Head of caudate nucleus (tissue), 42 donors: ENCODE data around the gene UPK2.

Source experiments
- DNase-seq, 42 donors: peaks; one replicate each; pipeline versions ENCODE4 v3.0.0 to v3.0.0-alpha.2; 2020 to 2021; ENCODE audit warnings: mixed read lengths in 7 of 42
- intact Hi-C: fragments of 100-400 bp; cut with DNase I; formaldehyde crosslinking; loops from one replicate; pipeline ENCODE4 v1.15.0; 2022

The UPK2 gene

DNA sequence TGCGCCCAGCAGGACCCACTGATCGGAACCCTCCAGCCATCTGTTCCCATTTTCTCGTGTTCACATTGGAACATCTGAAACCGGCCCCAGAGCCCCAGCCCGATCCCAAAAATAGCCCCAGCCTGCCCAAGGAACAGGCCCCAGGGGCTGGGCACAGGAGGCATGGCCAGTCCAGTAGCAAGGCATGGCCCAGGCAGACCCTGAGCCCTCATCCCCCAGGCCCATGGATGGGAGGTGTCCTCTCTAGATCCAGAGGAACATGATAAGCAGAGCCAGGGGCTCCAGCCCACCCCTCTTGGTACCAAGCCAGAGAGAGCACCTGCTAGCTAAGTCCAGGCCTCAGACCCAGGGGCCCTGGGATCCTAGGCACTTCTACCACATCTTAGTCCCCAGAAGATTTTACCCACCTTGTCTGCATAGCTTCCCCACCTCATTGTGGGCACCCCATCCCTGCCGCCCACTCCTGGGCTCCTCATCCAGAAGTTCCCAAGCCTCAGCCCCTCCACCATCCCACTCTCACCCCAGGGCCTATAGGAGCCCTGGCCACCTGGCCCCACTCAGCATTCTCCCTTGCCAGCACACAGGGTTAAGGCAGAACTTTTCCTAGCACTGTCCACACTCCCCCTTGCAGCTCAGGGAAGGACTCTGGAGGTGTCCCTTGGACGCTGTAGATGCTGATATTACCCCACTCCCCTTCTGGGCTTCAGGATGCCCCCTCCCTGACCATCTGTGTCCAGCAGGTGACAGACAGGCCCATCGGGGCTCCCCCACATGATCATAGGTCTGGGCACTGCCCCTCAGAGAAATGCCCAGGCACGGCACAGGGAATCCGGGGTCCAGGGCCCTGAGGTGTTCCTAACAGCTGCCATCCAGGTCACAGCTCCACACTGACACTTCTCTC, 39.9 kb upstream of the UPK2 start:
- intact Hi-C loops: no loop called here

DNA sequence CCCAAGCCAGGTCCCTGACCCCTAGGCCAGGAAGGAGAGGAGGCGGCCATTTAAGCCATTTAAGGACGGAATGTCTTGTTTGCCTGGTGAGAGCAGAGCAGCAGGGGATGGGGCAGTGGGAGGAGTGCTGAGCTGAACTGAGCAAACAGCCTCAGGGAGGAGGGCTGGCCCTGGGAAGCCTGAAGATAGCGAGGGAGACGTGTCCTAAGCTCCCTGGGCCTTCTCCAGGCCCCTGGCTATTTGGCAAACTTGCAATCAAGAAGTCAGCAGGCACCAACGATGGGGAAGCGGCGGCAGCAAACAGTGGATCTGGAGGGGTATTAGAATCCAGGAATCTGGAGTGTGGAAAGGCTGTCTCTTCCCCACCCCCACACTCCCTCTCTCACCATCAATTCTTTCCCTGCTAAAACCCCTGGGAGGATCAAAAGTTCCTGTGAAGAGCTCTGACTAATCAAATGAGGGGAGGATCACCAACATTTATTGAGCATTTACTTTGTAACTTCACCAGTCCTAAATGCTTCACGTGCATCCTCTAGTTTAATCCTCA, 39.2 kb upstream of the UPK2 start:
- intact Hi-C loops: no loop called here
- peak in 3 of 42 donors; percentile 44 to 57 (median 50) for DNase-seq

More for the DNA sequence above, 39.9 kb upstream of the UPK2 start:
- no peak for DNase-seq

DNA sequence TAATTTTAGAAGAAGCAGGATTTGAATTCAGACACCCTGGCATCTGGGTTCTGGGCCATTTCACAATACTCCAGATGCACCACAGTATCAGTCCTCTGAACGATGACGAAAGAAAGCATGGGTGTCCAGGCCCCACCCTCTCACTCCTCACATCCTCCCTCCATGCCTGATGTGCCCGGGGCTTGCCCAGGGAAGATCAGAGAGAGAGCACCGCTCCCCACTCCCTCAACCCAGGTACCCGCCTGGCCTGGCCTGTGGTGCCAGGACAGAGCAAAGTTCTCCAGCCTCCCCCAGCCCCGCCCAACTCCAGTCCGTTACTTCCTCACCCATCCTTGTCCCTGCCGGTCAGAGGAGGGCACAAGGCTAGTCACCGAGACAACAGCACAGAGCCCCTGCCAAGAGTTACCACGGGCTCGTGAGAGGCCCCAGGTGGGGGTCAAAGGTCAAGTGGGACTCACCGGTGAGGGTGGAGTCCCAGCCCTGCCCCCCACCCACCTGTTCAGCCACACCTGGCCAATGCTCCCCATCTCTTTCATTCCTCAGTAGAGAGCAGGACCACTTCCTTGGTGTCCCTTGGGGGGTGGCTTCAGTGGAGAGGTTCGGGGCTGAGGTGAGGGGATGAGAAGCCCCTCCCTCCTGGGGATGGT, 38.5 kb upstream of the UPK2 start:
- intact Hi-C loops: no loop called here
- peak in 5 of 42 donors; percentile 27 to 54 (median 41) for DNase-seq

DNA sequence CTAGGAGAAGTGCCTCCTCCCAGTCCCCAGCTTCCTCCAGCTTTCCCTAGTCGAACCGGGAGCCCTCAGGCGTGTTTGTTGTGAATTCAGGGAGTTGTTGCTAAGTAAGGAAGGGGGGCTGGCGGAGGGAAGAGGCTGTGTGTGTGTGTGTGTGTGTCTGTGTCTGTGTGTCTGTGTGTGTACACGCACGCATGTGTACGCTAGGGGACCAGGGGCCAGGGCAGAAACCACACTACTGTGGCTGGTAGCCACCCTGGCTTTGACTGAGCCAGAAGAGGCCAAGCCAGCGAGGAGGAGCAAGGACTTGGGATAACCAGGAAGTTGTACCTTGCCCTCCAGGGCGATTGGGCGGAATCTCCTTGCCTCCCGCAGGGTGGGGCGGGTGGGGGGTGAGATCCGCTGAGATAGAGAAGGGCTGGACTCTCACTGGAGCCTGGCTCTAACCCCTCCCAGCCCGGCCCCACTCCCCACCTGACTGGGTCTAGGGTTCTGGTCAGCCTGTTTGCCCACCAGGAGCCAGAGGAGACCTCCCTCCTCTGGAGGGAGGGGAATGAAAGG, 37.9 kb upstream of the UPK2 start:
- intact Hi-C loops: no loop called here
- DNase-seq: no peak

DNA sequence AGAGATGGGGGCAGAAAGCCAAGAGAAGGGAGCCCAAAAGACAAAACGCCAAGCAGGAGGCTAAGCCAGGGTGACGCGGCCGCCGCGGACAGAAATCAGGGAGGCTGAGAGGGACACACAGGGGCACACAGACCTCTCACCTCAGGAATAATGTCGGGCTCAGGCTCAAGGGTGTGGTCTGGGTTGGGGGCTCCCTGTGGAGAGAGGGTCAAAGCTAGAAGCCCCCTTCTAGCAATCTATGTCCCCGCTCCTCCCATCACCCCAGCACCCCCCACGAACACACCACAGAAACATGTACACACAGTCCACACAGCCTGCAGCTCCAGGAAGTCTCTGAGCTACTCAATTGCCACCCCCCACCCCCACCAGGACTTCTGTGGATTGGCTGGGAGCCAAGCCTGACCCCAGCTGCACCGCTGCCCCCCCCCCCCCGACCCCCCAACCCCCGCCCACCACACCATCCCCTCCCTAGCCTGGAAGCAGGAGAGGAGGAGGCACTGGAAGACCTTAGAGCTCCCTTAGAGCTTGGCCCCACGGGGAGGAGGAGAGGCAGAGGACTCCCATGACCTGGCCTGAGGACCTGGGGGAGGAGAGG, 37.3 kb upstream of the UPK2 start:
- intact Hi-C loops: no loop called here
- peak in 1 of 42 donors; percentile 11 for DNase-seq

DNA sequence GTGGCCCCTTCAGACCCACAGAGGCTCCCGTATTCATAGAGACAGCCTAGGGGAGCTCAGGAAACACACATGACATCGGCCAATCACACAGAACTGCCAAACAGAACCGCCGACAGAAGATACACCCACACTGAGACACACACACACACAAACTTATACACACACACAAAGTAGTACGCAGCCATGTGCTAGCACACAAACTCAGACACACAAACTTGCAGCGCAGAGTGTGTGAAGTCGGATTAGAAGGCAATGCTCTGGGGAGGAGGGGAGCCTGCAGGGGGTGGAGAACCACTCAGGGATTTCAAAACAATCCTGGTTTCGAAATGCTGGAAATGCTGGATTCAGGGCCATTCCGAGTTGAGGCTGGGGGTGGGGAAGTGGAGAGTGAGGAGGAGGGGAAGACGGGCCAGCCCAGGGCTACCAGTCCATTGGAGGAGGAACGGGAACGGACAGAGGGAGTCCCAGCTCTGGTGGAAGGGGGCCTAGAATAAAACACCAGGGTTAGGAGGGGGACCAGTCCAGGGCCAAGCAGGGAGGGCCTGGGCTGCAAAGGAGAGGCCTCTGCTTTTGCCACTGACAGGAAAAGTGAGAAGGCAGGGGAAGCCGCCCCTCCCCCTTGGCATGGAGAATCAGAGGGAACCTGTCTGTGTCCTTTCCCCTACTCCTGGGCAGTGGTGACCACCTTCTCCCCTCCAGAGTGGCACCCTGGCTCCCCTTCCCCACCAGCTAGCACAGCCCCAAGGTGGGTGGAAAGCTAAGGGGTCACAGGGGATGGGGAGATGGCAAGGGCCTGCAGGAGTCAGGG, 34.8 kb upstream of the UPK2 start:
- DNase-seq: peak in 8 of 42 donors; percentile 23 to 67 (median 42)
- intact Hi-C loops: no loop called here

DNA sequence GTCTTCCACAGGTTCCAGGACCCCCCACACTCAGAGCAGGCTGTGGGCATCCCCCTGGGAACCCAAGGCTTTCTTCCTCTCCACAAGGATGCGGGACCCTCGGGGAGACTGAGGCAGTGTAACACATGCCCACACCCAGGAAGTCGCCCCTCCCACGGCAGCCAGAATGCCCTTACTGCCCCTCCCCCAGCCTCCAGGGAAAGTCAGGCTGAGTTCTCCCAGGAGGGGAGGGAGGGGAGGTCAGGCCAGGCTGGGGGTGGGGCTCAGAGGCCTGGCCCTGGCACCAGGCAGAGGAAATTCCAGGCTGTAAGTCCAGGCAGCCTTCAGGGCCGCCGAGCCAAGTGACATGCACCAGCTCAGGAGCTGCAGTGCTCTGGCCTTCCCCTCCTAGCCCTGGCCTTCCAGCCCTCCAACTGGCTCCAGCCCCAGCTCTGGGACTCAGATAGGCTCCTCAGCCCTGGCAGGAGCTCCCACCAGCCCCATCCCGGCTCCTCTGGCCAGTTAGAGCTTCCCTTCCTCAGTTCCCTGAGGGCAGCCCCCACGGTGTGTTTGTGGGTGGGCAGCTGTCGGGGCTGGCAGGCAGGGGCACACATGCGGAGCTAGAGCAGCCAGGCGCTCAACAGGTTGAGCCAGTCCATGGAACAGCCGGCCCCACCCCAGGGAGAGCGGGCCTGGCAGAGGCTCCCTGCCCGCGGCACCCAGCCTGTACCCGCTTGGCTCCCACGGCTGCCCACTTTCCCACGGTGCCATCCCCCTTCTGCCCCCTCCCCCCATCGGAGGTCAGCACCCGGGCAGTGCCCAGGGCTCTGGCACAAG, 34.0 kb upstream of the UPK2 start:
- peak in 23 of 42 donors; percentile 34 to 79 (median 63) for DNase-seq
- intact Hi-C loops: no loop called here

DNA sequence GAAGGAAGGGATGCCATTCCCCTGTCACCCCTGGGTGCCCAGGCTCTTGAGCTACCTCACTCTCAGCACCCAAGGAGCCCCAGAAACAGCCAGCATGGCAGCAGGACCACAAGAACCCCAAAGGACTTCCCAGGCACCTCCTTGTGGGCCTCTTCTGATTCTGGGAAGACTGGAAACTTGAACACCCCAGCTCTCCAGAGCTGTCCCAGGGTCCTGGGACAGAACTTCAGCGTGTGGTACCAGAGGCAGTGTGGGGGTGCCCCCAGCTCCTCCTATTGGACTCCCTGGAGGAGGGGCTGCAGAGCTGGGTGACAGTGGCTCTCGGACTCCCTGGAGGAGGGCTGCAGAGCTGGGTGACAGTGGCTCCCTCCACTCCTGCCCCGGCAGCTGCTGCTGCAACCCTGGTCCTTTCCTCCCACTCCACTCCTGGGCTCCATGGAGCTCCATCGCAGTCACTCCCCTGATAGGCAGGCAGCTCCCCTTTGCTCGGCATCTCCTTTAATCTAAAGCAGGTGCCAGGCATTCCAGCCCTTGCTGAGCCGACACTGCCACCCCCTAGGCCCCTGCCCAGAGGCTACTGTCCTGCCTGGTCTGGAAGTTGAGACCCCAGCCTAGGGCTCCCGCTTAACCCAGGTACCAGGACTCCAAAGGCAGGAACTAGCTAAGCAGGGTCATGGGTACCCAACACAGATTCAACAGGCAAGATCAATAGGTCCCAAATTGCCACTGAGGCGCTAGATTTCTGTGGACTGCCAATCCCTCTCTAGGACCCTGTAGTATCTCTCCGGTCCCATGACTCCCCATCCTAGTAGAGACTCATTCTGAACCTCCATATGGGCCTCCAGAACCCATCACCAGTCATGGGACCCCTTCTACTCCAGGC, 33.1 kb upstream of the UPK2 start:
- DNase-seq: peak in 1 of 42 donors; percentile 10
- intact Hi-C loops: no loop called here

DNA sequence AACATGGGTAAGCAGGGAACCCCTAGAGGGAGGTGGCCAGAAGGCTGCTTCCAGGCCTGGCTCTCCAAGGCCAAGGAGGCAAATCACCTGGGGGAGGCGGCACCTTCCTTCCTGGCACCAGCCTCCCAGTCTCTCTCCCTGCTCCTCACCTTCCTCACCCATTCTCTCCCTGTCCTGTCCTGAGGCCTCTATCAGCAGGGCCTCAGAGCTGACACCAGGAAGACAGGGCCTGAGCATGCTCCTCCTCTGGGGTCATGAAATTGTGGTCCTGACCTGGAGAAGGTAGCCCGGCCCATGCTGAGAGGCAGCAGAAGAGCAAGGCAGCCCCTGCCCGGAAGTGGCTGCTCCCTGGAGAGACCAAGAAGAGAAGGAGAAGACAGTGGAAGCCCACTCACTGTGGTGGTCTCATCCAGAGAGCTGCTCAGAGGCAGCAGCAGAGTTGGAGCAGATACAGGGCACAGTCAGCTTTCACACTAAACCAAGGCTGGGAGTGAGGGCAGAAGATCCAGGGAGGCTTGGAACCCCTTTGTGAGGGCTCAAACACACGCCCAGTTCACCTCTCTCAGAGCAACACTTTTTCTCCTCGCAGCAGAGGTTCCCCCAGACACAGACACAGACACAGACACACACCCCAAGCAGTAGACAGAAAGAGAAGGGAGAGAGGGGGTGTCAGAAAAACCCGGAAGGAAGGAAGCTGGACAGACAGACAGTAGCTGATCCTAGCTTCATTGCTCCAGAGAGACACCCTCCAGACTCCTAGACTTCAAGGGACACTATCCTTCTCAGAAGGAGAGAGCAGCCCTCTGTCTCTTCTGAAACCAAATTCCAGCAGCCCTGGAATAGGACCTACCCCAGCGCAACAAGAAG, 32.1 kb upstream of the UPK2 start:
- intact Hi-C loops: no loop called here
- DNase-seq: no peak

DNA sequence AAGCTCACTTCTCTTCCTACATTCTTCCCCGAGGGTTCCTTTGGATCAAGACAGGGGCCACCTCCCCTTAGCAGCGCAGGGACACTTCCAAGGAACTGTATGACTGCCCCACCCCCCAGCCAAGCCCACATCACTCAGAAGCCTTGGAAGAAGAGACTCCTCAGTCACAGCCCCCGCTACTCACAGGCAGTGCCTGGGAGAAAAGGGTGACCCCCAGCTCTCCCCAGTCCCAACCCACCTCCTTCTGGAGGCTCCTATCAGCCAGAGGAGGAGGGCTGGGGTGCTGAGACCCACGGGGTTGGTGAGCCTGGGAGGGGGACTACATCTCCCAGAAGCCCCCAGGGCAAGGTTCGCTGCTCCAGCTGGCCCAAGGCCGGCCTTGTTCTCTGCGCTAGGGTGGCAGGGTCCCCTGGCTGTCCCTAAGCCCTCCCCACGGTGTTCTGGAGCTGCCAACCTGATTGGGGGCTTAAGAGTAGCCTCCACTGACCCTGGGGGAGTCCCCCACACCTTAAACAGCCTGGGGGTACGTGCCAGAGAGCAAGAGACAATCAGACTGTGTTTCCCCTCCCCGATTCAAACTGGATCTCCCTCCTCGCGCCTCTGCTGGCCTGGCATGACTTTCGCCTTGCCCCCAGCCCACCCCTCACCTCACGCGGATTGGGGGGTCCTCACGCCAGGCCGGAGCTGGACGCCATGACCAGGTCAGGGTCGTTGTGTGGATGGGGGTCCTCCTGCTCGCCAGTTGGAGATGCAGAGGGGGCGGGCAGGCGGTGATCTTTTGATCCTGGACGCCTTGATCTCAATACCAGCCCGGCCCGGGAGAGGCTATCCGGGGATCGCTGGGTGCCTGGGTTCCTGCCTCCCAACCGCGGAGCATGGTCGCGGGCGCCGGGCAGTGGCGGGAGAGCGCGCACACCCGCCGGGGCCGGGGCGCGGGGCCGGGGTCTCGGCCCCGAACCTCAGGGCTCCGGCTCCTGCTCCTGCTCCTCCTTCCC, 31.2 kb upstream of the UPK2 start:
- peak in 28 of 42 donors; percentile 50 to 83 (median 69) for DNase-seq
- intact Hi-C loops: no loop called here

DNA sequence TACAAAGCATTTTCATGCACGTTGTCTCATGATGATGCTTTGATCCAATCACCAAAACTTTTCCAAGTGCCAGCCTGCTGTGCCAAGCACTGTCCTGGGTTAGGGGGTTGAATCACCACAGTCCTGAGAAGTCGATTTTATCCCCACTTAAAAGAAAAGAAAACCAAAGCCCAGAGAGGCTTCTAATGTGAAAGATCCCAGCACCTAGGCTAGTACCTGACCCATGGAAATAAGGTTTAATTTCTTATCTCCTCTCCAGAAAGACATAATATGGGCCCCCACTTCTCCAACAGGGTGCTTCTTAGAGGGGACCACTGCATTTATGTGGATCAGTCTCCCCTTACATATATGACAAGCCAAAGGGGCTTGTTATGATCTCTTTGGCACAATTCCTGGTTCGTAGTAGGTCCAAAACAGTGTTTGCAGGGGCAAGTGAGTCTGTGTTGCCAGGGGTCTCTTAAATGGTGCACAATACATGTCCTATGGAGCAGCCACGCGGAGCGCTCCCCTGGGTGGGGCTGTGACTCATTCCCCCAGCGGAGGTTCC, 28.5 kb upstream of the UPK2 start:
- intact Hi-C loops: loop anchor here (2.0 kb wide), 1 partner anchor 21 kb away; no protein-coding TSS in a partner anchor
- DNase-seq: no peak

DNA sequence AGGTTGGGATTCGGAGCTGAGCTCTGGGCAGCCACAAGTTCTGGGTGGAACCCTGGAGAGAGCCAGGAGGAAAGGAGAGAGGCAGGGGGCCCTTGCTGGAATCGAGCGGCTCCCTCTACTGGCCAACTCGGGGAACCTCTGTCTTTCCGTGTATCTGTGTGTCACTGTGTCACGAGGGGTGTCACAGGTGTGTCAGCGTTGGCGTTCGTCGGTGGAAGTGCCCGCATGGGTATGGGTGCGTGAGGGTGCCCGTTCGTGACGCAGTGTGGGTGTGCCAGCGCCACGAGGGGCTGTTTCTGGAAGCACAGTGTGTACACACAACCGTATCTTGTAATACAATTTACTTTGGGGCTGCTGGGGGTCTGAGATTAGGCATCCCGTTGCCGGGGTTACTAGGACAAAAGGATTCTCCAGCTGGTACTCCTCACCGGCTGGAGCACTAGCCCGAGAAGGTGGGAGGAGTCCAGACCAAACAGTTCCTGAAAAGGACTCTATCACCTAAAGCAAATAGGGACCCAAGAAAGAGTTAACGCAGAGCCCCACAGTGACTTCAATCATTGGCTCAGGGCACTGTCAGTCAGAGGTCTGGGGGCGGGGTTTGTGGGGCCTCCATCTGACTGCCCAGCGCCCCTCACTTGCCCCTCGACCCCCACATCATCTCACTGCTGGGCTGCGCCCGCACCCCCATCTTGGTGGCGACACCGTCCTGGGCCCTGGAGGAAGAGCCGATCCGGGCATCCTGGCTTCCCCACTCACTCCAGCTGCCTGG, 27.8 kb upstream of the UPK2 start:
- DNase-seq: peak; percentile 87 to 98 (median 94)
- intact Hi-C loops: loop anchor here (2.0 kb wide), 1 partner anchor 21 kb away; no protein-coding TSS in a partner anchor

DNA sequence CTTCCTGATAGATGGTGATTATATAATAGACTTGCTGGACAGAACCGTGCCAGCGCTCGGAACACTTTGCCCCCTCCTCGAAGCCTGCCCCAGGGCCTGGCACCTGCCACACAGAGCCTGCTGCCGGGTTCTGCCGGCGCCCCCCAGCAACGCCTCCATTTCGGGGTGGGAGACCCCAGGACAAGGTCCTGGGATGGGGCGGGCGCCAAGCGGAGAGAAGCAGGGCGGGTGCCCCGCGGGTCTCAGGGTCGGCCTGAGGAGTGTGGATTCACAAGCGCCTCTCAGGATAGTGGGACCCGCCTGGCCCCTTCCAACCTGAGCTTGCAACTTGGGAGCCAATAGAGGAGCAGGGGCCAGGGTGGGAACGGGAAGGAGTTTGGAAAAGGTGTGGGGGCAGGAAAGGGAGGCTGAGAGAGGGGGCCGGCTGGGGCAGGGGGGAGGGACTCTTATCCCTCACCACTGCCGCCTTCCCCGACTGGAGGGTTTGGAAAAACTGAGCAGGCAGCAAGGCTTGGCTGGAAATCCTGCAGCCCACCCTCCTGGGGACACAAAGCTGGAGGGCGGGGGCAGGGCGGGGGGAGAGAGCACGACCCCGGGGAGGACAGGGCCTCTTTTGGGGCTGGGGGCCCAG, 27.1 kb upstream of the UPK2 start:
- intact Hi-C loops: loop anchor here (2.0 kb wide), 1 partner anchor 22 kb away; no protein-coding TSS in a partner anchor
- peak in 37 of 42 donors; percentile 50 to 84 (median 68) for DNase-seq
